IPS-15b (cell line): ENCODE measurements around the gene CD22.
"Not testable (repeated sequence)": the region's sequence is repeated elsewhere in the genome, so short reads cannot be mapped to it uniquely, and the experiment has no call there.

Experiments
- H3K27me3 ChIP-seq: one replicate; pipeline ENCODE4 v1.6.1; 2013; ENCODE audit warnings: low read length; ENCODE audit not compliant: control insufficient read depth, insufficient read depth
- H3K36me3 ChIP-seq: one replicate; pipeline ENCODE4 v1.6.1; 2013; ENCODE audit warnings: low read length; ENCODE audit not compliant: control insufficient read depth, insufficient read depth
- H3K4me1 ChIP-seq: one replicate; pipeline ENCODE4 v1.6.1; 2013; ENCODE audit warnings: mild to moderate bottlenecking, low read length; ENCODE audit not compliant: control insufficient read depth, insufficient read depth
- H3K4me3 ChIP-seq: one replicate; pipeline ENCODE4 v1.5.1; 2013; ENCODE audit warnings: low read depth, low read length
- H3K9ac ChIP-seq: one replicate; pipeline ENCODE4 v1.6.1; 2013; ENCODE audit warnings: low read depth, mild to moderate bottlenecking, low read length
- H3K9me3 ChIP-seq: one replicate; pipeline ENCODE4 v1.6.1; 2013; ENCODE audit warnings: mild to moderate bottlenecking, low read length; ENCODE audit not compliant: control insufficient read depth, insufficient read depth

Gene CD22

GRCh38 chr19:35374031-35374430 is 45.0 kb downstream of the CD22 start:
- not testable (repeated sequence) for H3K36me3 ChIP-seq, H3K4me1 ChIP-seq, H3K4me3 ChIP-seq, H3K9ac ChIP-seq, H3K9me3 ChIP-seq, H3K27me3 ChIP-seq

- H3K27me3 ChIP-seq: no peaks in the 10 kb centered on the region
- no peaks in the 10 kb centered on the region for H3K36me3 ChIP-seq
- H3K4me3 ChIP-seq: no peak overlapping the region
- no peak overlapping the region for H3K9ac ChIP-seq
- H3K4me1 ChIP-seq: no peaks in the 10 kb centered on the region
- no peaks in the 10 kb centered on the region for H3K9me3 ChIP-seq
Observed at GRCh38 chr19:35375505-35376307, 46.7 kb downstream of the CD22 start.

- no peak overlapping the region for H3K4me3 ChIP-seq
- no peaks in the 10 kb centered on the region for H3K36me3 ChIP-seq
- no peak overlapping the region for H3K9ac ChIP-seq
- H3K4me1 ChIP-seq: no peaks in the 10 kb centered on the region
- no peaks in the 10 kb centered on the region for H3K9me3 ChIP-seq
- H3K27me3 ChIP-seq: no peaks in the 10 kb centered on the region
Observed at GRCh38 chr19:35377656-35378055, 48.7 kb downstream of the CD22 start.

GRCh38 chr19:35378356-35378755 is 49.4 kb downstream of the CD22 start:
- Histone ChIP-seq H3K9me3 (no peaks in the 10 kb centered on the region), H3K27me3 (no peaks in the 10 kb centered on the region), H3K9ac (no peak overlapping the region), H3K4me3 (no peak overlapping the region), H3K36me3 (no peaks in the 10 kb centered on the region), H3K4me1 (no peaks in the 10 kb centered on the region)

GRCh38 chr19:35379545-35379944 is 50.6 kb downstream of the CD22 start:
- H3K36me3 ChIP-seq, H3K4me1 ChIP-seq, H3K27me3 ChIP-seq, H3K4me3 ChIP-seq, H3K9me3 ChIP-seq, H3K9ac ChIP-seq: not testable (repeated sequence)

- H3K4me3 ChIP-seq: no peak overlapping the region
- no peak overlapping the region for H3K9ac ChIP-seq
- no peaks in the 10 kb centered on the region for H3K4me1 ChIP-seq
- H3K9me3 ChIP-seq: no peaks in the 10 kb centered on the region
- no peaks in the 10 kb centered on the region for H3K36me3 ChIP-seq
- H3K27me3 ChIP-seq: no peaks in the 10 kb centered on the region
Observed at GRCh38 chr19:35379992-35380391, 51.0 kb downstream of the CD22 start.

- Histone ChIP-seq H3K27me3 (no peaks in the 10 kb centered on the region), H3K36me3 (no peaks in the 10 kb centered on the region), H3K9ac (no peak overlapping the region), H3K4me3 (no peak overlapping the region), H3K4me1 (no peaks in the 10 kb centered on the region), H3K9me3 (no peaks in the 10 kb centered on the region)
Observed at GRCh38 chr19:35380450-35381124, 51.6 kb downstream of the CD22 start.

- peaks cover 2% of the 10 kb centered on the region for H3K9me3 ChIP-seq
- no peaks in the 10 kb centered on the region for H3K27me3 ChIP-seq
- H3K4me3 ChIP-seq: no peak overlapping the region
- H3K4me1 ChIP-seq: no peaks in the 10 kb centered on the region
- no peak overlapping the region for H3K9ac ChIP-seq
- no peaks in the 10 kb centered on the region for H3K36me3 ChIP-seq
Observed at GRCh38 chr19:35381318-35381717, 52.3 kb downstream of the CD22 start.

- Histone ChIP-seq H3K27me3 (no peaks in the 10 kb centered on the region), H3K9ac (no peak overlapping the region), H3K4me3 (no peak overlapping the region), H3K9me3 (peaks cover 4% of the 10 kb centered on the region), H3K4me1 (no peaks in the 10 kb centered on the region), H3K36me3 (no peaks in the 10 kb centered on the region)
Observed at GRCh38 chr19:35381926-35382325, 52.9 kb downstream of the CD22 start.

- Histone ChIP-seq H3K4me1 (no peaks in the 10 kb centered on the region), H3K9me3 (peaks cover 7% of the 10 kb centered on the region), H3K27me3 (no peaks in the 10 kb centered on the region), H3K36me3 (no peaks in the 10 kb centered on the region), H3K4me3 (no peak overlapping the region), H3K9ac (no peak overlapping the region)
Observed at GRCh38 chr19:35383536-35383935, 54.5 kb downstream of the CD22 start.

GRCh38 chr19:35388277-35389054 is 59.5 kb downstream of the CD22 start:
- H3K4me3 ChIP-seq: no peak overlapping the region
- no peak overlapping the region for H3K9ac ChIP-seq
- no peaks in the 10 kb centered on the region for H3K4me1 ChIP-seq
- no peaks in the 10 kb centered on the region for H3K27me3 ChIP-seq
- no peaks in the 10 kb centered on the region for H3K36me3 ChIP-seq
- H3K9me3 ChIP-seq: peaks cover 7% of the 10 kb centered on the region
